Fibroblast of pulmonary artery (primary cell): ENCODE measurements around the gene LFNG.

Source experiments
- DNase-seq: peaks from one replicate; pipeline ENCODE4 v3.0.0-alpha.2; 2010; ENCODE audit warnings: low read depth
- H3K4me3 ChIP-seq: replicated peaks from 2 replicates; pipeline ENCODE4 v1.5.1; 2011; ENCODE audit warnings: low read depth, mild to moderate bottlenecking, control low read depth, low read length, moderate library complexity
- TF ChIP-seq, protein P1 (sequence below): IDR thresholded peaks from 2 replicates; pipeline ENCODE4 v1.5.1; 2011; ENCODE audit warnings: mild to moderate bottlenecking, control low read depth, low read length, inconsistent platforms; ENCODE audit errors: missing control alignments

Gene LFNG

DNA sequence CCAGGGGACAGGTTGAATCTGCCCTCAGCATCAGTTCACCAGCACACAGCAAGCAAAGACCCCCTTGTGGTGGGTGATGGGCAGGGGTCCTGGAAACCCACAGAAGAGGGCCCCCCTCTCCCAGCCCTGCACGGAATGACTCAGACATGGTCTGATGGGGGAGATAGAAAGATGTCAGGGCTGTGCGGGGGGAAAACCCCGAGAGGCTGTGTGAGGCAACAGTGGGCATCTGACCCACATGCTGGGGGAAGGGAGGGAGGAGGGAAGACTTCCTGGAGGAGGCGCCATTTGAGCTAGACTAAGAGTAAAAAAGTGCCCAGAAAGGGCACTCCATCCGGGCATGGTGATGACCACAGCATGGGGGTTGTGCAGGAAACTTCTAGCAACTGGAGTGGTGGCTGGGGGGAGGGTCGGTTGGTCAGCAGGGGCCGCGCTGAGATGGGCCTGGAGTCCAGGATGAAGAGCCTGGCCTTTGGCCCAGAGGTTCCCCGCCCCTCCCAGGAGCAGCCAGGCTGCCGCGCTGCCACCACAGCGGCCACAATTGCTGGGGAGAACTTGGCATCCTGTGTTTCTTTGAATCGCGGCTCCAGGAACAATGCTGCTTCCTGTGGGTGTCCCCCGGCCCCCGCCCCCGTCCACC, 2.5 kb downstream of the LFNG start:
- peak; percentile 44 for DNase-seq
- TF ChIP-seq, protein P1, sequence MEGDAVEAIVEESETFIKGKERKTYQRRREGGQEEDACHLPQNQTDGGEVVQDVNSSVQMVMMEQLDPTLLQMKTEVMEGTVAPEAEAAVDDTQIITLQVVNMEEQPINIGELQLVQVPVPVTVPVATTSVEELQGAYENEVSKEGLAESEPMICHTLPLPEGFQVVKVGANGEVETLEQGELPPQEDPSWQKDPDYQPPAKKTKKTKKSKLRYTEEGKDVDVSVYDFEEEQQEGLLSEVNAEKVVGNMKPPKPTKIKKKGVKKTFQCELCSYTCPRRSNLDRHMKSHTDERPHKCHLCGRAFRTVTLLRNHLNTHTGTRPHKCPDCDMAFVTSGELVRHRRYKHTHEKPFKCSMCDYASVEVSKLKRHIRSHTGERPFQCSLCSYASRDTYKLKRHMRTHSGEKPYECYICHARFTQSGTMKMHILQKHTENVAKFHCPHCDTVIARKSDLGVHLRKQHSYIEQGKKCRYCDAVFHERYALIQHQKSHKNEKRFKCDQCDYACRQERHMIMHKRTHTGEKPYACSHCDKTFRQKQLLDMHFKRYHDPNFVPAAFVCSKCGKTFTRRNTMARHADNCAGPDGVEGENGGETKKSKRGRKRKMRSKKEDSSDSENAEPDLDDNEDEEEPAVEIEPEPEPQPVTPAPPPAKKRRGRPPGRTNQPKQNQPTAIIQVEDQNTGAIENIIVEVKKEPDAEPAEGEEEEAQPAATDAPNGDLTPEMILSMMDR: no peak

DNA sequence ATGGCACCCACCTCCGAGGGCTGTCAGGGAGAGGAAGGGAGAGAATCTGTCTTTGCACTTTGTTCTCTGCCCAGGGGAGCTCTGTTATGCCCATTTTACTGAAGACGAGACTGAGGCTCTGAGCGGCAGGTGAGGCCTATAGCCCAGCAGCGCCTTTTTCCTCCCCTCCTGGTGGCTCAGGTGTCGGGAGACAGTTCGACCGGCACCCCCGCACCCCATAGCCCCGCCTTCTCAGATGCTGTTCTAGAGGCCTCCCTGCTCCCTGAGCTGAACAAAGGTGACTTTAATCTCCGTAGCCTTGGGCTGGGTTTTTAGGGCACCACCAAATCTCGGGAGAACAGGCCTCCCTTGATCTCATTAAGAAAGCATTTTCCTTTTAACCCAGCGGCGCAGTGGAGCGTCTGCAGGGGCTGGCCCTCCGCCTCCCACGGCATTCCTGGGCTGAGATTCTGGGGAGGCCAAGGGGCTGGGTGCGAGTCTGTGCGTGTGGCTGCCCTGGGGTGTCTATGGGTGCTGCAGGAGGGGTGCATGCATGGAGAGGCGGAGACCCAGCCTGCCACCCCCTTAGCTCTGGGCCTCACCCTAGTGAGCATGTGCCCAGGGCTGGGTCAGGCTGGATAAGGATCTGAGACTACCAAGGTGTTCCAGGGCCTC, 3.3 kb downstream of the LFNG start:
- TF ChIP-seq, protein P1: no peak
- DNase-seq: peak; percentile 79
- no peak overlapping the region for H3K4me3 ChIP-seq

More for the DNA sequence above, 2.5 kb downstream of the LFNG start:
- H3K4me3 ChIP-seq: peak overlapping the region; percentile 53

DNA sequence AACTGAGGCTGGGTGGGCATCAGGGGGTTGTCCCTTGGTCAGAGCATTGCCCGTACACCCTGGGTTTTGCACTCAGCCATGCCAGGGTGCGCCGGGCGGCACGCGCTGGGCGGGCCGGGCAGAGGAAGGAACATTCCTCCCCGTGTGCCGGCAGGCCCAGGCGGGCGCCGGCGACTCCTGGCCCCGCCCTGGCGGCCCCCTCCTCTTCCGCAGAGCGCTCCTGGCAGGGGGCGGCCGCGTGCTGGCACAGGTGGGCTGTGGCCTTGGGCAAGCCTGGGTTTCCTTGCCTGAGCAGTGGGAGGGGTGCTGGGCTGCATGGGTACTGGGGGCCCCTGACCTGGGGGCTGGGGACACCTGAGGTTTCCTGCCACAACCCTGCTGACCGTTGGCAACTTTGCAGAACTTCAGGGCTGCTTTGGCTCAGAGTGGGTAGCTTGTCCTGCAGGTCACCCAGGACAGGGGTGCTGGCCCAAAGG, 3.9 kb downstream of the LFNG start:
- H3K4me3 ChIP-seq: no peak overlapping the region
- TF ChIP-seq, protein P1: no peak
- DNase-seq: no peak

DNA sequence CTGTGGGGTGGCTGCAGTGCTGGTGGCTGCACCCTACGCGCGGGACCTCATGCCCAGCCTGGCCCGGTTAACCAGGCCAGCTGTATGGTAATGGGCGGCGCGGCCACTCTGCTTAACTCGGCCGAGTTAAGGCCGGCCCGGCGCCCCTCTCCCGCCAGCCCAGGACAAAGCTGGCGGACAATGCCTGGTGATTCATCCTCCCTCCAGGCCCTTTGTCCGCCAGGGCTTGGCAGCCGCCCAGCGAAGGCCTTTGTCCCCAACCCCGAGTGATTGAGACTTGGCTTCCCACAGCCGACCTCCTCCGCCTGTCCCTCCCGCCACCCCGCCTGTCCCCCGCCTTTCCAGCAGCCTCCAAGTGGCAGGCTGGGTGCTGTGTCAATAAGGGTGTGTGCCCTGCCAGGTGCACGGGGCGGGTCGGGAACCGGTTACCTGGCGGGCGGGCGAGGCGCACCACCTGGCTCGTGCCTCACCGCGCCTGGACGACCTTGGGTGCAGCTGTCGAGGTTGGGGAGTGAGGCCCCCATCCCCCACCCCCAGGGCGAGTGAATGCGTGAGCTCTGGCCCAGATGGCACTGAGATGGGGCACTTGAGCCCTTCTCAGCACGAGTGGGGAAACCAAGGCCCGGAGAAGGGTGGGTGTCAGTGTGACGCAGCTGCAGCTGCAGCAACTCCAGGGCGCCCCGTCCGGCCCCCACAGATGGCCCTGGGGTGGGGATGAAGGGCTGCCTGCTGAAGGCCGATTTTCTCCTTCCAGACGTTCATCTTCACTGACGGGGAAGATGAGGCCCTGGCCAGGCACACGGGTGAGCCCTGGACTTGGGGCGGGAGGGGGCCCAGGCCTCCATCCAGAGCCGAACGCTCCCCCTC, 4.6 kb downstream of the LFNG start:
- DNase-seq: peak; percentile 65
- H3K4me3 ChIP-seq: no peak overlapping the region
- TF ChIP-seq, protein P1: no peak

- H3K4me3 ChIP-seq: no peak overlapping the region
- TF ChIP-seq, protein P1: no peak
- no peak for DNase-seq
Observed at GRCh38 chr7:2524808-2525657, 5.5 kb downstream of the LFNG start.
